GM12878 (cell line): Measurements from ENCODE around the gene LRRC51. TPM values are rescaled to one million over a fixed set of nuclear protein-coding genes. Genes with fewer than 3 reads are reported as not detected.

ENCODE experiments used
- ATAC-seq: fragments of 200-7000 bp; cut with Tn5 transposase; 3 replicates; pipeline ENCODE4 v1.9.1; 2020; ENCODE audit warnings: mild to moderate bottlenecking, moderate library complexity
- BruUV-seq: library from RNA; stranded (reverse); fragments of 400-500 nt; replicated peaks from 2 replicates; lab custom pipeline; 2021; lab: Mats Ljungman, UMichigan
- CTCF ChIA-PET: fragments of 300-600 bp; sonication (Branson Sonifier 250); formaldehyde crosslinking; extraction: SDS; loops from one replicate; lab custom pipeline; 2021; ENCODE audit warnings: inconsistent platforms; lab: Yijun Ruan, JAX
- POLR2A ChIA-PET: fragments of 350-600 bp; formaldehyde crosslinking; extraction: SDS; loops from one replicate; lab custom pipeline; 2021; ENCODE audit warnings: inconsistent platforms; lab: Charles Lee
- RAD21 ChIA-PET: fragments of 300-600 bp; sonication (Branson Sonifier 250); formaldehyde crosslinking; loops from one replicate; lab custom pipeline; 2023; ENCODE audit warnings: antibody characterized with exemption; ENCODE audit not compliant: unreplicated experiment; lab: Charles Lee
- SMC1A ChIA-PET: fragments of 300-600 bp; sonication (Branson Sonifier 250); formaldehyde crosslinking; loops from one replicate; lab custom pipeline; 2023; ENCODE audit not compliant: unreplicated experiment, uncharacterized antibody; lab: Charles Lee
- DNase-seq: peaks from one replicate; pipeline ENCODE4 v3.0.0-alpha.2; 2011; ENCODE audit warnings: low read depth, low spot score
- FAIRE-seq: peaks from 3 replicates; lab custom pipeline; 2011; peaks lifted over from hg19 to GRCh38; lab: Jason Lieb, UNC
- H2AFZ ChIP-seq: 2 replicates; pipeline ENCODE4 v1.6.0; 2011; ENCODE audit warnings: low read depth, low read length, control low read depth; ENCODE audit not compliant: control insufficient read depth
- H3K27ac ChIP-seq: 2 replicates; pipeline ENCODE4 v1.5.1; 2011; ENCODE audit warnings: control low read depth; ENCODE audit not compliant: control insufficient read depth, insufficient read depth
- H3K27me3 ChIP-seq, 2 experiments: replicated peaks in 1 of 2; 2 replicates each; pipeline versions ENCODE4 v1.6.0 to v1.6.1; 2011; ENCODE audit warnings: low read length in 1 of 2; ENCODE audit not compliant: control insufficient read depth in 2 of 2, insufficient read depth in 2 of 2
- H3K36me3 ChIP-seq, 2 experiments: 2 replicates each; pipeline ENCODE4 v1.5.1; 2011; ENCODE audit warnings: low read length in 1 of 2; ENCODE audit not compliant: control insufficient read depth in 2 of 2, insufficient read depth in 2 of 2
- H3K4me1 ChIP-seq: 2 replicates; pipeline ENCODE4 v1.6.1; 2011; ENCODE audit warnings: mild to moderate bottlenecking, low read length, moderate library complexity, mixed read lengths; ENCODE audit not compliant: control insufficient read depth, insufficient read depth
- H3K4me2 ChIP-seq: 2 replicates; pipeline ENCODE4 v1.6.0; 2011; ENCODE audit warnings: control low read depth; ENCODE audit not compliant: control insufficient read depth, insufficient read depth
- H3K4me3 ChIP-seq: fragments of 200-600 bp; sonication (generic); 2 replicates; pipeline ENCODE4 v1.5.1; 2016
- H3K79me2 ChIP-seq: 2 replicates; pipeline ENCODE4 v1.6.0; 2011; ENCODE audit warnings: low read length; ENCODE audit not compliant: control insufficient read depth, insufficient read depth
- H3K9ac ChIP-seq: 2 replicates; pipeline ENCODE4 v1.8.0; 2011; ENCODE audit warnings: low read length, control low read depth, mixed read lengths; ENCODE audit not compliant: control insufficient read depth, insufficient read depth
- H3K9me3 ChIP-seq: replicated peaks from 3 replicates; pipeline ENCODE4 v1.5.1; 2011; ENCODE audit warnings: mild to moderate bottlenecking, low read length; ENCODE audit not compliant: control insufficient read depth, insufficient read depth
- H4K20me1 ChIP-seq: 2 replicates; pipeline ENCODE4 v1.6.0; 2011; ENCODE audit not compliant: control insufficient read depth, insufficient read depth
- FOXK2 ChIP-seq: fragments of 450-650 bp; IDR thresholded peaks from 2 replicates; pipeline ENCODE4 v1.6.1; 2017; ENCODE audit warnings: mild to moderate bottlenecking, moderate library complexity
- GABPA ChIP-seq: IDR thresholded peaks from 2 replicates; pipeline ENCODE4 v1.6.1; 2014; ENCODE audit warnings: antibody characterized with exemption, low read depth, mild to moderate bottlenecking, inconsistent platforms
- MTA3 ChIP-seq: IDR thresholded peaks from 2 replicates; pipeline ENCODE4 v1.6.1; 2012; ENCODE audit warnings: low read length, inconsistent platforms, borderline replicate concordance
- MYC ChIP-seq: IDR thresholded peaks from 2 replicates; pipeline ENCODE4 v1.6.1; 2011; ENCODE audit warnings: mild to moderate bottlenecking, low read length, moderate library complexity, inconsistent platforms; ENCODE audit not compliant: insufficient read depth, insufficient replicate concordance, insufficient read length, severe bottlenecking
- POLR2A ChIP-seq: IDR thresholded peaks from 2 replicates; pipeline ENCODE4 v1.6.1; 2011; ENCODE audit warnings: low read depth, mild to moderate bottlenecking, low read length
- POLR2AphosphoS2 ChIP-seq: IDR thresholded peaks from 2 replicates; pipeline ENCODE4 v1.6.1; 2011; ENCODE audit warnings: low read depth, mild to moderate bottlenecking, low read length, improper control_type of control experiment, moderate library complexity
- WGBS: methylation state at CpG from one replicate; pipeline ENCODE4 v1.1.6; 2016; ENCODE audit warnings: low lambda C conversion rate; ENCODE audit not compliant: insufficient replicate concordance, insufficient coverage; ENCODE audit errors: missing lambda C conversion rate; 5-methylcytosine and 5-hydroxymethylcytosine counted together
- in situ Hi-C: fragments of 300-500 bp; cut with MboI; formaldehyde crosslinking; loops from 9 replicates; pipeline ENCODE4 v1.14.3; 2018; ENCODE audit warnings: mixed read lengths
- intact Hi-C: fragments of 100-400 bp; cut with micrococcal nuclease; formaldehyde crosslinking; loops from one replicate; pipeline ENCODE4 v1.14.2; 2022; ENCODE audit not compliant: unreplicated experiment
- polyA plus RNA-seq, 11 experiments: library from polyadenylated mRNA; depleted of rRNA in 4 of 11; unstranded in 6 of 11; stranded (reverse) in 5 of 11; fragments of >200 nt; fragmentation: Nextera tagmentation in 4 of 11; fragmentation: Illumina TruSeq in 1 of 11; extraction: Ambion mirVana in 4 of 11; extraction: Trizol in 1 of 11; gene quantifications; 1 replicate in 1 of 11; 2 replicates in 10 of 11; pipeline versions ENCODE4 v1.2.1 to v1.2.3, GENCODE V29; 2011 to 2016; ENCODE audit warnings: inconsistent platforms in 2 of 11, missing spikeins in 2 of 11, low read depth in 1 of 11
- total RNA-seq, 4 experiments: library from RNA; depleted of rRNA in 3 of 4; stranded (reverse); fragments of >200 nt in 3 of 4; fragmentation: Illumina TruSeq in 1 of 4; extraction: Trizol in 1 of 4; gene quantifications; 2 replicates each; pipeline versions ENCODE4 v1.2.1 to v1.2.3, GENCODE V29; 2013 to 2021
- TF ChIP-seq, protein P1 (sequence below): fragments of 450-650 bp; IDR thresholded peaks from 2 replicates; pipeline ENCODE4 v1.6.1; 2016; ENCODE audit warnings: mild to moderate bottlenecking

The LRRC51 gene
- total and polyA plus RNA-seq, 10 of the 15 experiments (the other 5 are each of a cell fraction or from before 2014, with no cell fraction given): 2.6 to 8.6 (median 5.4) TPM

DNA sequence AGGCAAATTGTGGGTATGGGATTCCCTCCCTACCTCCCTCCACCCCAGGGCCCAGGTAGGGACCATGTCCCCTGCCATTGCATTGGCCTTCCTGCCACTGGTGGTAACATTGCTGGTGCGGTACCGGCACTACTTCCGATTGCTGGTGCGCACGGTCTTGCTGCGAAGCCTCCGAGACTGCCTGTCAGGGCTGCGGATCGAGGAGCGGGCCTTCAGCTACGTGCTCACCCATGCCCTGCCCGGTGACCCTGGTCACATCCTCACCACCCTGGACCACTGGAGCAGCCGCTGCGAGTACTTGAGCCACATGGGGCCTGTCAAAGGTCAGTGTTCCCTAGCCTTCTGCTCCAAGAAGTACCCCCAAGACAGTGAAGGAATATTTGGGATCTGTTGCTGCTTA, 25.2 kb downstream of the LRRC51 start, which contains the start of gene TOMT:
Gene TOMT, plus strand, starts transcription at position 37 of the 400 bp plus-strand sequence. Its CDS starts 28 bp downstream, at position 65.
- peaks cover 26% of the 10 kb centered on the region for H3K79me2 ChIP-seq
- in situ Hi-C loops: no loop called here
- H2AFZ ChIP-seq: no peak within 1 kb of the TSS
- H4K20me1 ChIP-seq: no peaks in the 10 kb centered on the region
- no peak within 1 kb of the TSS for H3K9ac ChIP-seq
- TF ChIP-seq POLR2AphosphoS2 (no peak), POLR2A (0 out of 2 replicates have a peak, but pooled peaks have one; percentile 16)
- peaks cover 13% of the 10 kb centered on the region for H3K4me1 ChIP-seq
- BruUV-seq: no TSS peak
- no peak within 1 kb of the TSS for H3K4me2 ChIP-seq
- intact Hi-C loops: no loop called here
- ATAC-seq (no peak), DNase-seq (no peak), FAIRE-seq (no peak)
- no peaks in the 10 kb centered on the region for H3K9me3 ChIP-seq
- ChIA-PET SMC1A (interaction anchor here (0.7 kb wide), 1 partner anchor 13 kb away, joined by 3 read pairs; no protein-coding TSS in a partner anchor), POLR2A (no interaction called here), RAD21 (no interaction called here), CTCF (no interaction called here)
- no peak within 1 kb of the TSS for H3K27ac ChIP-seq
- no peaks in the 10 kb centered on the region for H3K27me3 ChIP-seq
- WGBS: 98% methylated on average over 14 of the region's 14 CpGs
- peaks cover 0 to 2% of the 10 kb centered on the region in 2 experiments; a peak in 2 of 4 replicates for H3K36me3 ChIP-seq
- no peak within 1 kb of the TSS for H3K4me3 ChIP-seq

DNA sequence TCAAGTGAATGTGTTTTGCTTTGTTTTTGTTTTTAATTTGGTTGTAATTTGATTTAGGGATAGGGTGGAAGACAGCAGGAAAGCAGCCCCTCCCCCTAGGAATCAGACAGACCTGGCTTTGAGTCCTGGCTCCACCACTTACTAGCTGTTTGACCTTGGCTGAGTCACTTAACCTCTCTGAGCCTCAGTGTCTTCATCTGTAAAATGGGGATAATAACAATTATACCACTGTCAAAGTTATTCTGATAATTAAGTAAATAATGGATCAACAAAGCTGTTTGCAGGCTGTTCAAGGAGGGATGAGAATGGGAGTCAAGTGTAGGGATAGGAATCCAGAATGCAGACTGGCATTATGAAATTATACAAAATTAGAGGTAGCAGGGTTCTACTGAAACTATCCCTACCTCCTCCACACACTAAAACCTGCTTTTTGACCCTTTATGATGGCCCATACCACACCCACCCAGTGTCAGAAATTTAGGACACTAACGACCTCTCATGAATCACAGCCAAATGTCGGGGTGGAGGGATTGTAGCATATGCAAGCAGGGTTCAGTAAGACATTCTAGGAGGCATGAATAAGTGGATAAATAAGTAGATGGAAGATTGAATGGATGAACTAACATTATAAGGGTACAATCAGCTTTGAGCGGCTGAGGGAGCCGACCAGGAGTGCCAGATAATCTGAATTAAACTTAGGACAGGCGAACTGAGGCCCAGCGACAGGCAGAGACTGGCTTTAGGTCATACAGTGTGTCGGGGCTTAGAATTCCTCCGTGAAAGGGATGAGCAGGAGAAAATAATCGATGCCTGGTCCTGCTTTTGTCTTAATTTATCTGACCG, 30.9 kb downstream of the LRRC51 start:
- ChIA-PET POLR2A (interaction anchor here (0.5 to 3.3 kb wide), 9 partner anchors 9 to 1962 kb away, joined by 3 to 11 read pairs (median 6); no protein-coding TSS in a partner anchor), SMC1A (interaction anchor here (1.0 to 1.9 kb wide), 11 partner anchors 9 to 320 kb away, joined by 3 to 10 read pairs (median 4); partner anchors contain the start of genes LAMTOR1, RNF121 and XNDC1N), CTCF (interaction anchor here (0.9 to 2.9 kb wide), 7 partner anchors 20 to 320 kb away, joined by 3 to 12 read pairs (median 5); no protein-coding TSS in a partner anchor), RAD21 (interaction anchor here (1.0 to 2.1 kb wide), 3 partner anchors 72 to 319 kb away, joined by 6 to 7 read pairs (median 7); partner anchors contain the start of genes RNF121 and XNDC1N)
- peaks cover 7% of the 10 kb centered on the region for H3K4me1 ChIP-seq
- peaks cover 5% of the 10 kb centered on the region for H3K79me2 ChIP-seq
- intact Hi-C loops (loop anchor here (1.0 kb wide), 2 partner anchors 112 to 183 kb away; partner anchors contain the start of gene XNDC1N), in situ Hi-C loops (no loop called here)
- H3K4me2 ChIP-seq: peak overlapping the region; percentile 91
- TSS peak; percentile 93 for BruUV-seq
- no peaks in the 10 kb centered on the region for H4K20me1 ChIP-seq
- peak overlapping the region; percentile 5; the same call in 1 of the 2 replicates for H2AFZ ChIP-seq
- DNase-seq (no peak), ATAC-seq (peak; percentile 24), FAIRE-seq (peak; percentile 23)
- H3K9ac ChIP-seq: peak overlapping the region; percentile 92
- no peaks in the 10 kb centered on the region for H3K9me3 ChIP-seq
- H3K27me3 ChIP-seq: no peaks in the 10 kb centered on the region
- WGBS: 0% methylated on average over 10 of the region's 10 CpGs
- peak overlapping the region; percentile 62 for H3K4me3 ChIP-seq
- peaks cover 0 to 2% of the 10 kb centered on the region in 2 experiments; a peak in 2 of 4 replicates for H3K36me3 ChIP-seq
- H3K27ac ChIP-seq: peak overlapping the region; percentile 99
- no peak for TF ChIP-seq MTA3
- TF ChIP-seq, protein P1, sequence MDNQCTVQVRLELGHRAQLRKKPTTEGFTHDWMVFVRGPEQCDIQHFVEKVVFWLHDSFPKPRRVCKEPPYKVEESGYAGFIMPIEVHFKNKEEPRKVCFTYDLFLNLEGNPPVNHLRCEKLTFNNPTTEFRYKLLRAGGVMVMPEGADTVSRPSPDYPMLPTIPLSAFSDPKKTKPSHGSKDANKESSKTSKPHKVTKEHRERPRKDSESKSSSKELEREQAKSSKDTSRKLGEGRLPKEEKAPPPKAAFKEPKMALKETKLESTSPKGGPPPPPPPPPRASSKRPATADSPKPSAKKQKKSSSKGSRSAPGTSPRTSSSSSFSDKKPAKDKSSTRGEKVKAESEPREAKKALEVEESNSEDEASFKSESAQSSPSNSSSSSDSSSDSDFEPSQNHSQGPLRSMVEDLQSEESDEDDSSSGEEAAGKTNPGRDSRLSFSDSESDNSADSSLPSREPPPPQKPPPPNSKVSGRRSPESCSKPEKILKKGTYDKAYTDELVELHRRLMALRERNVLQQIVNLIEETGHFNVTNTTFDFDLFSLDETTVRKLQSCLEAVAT: peak; percentile 83
- TF ChIP-seq FOXK2: no peak
- no peak for TF ChIP-seq GABPA
- TF ChIP-seq MYC: no peak
